Endothelial cell of coronary artery (primary cell): ENCODE measurements around the gene DERA. TPM values are rescaled to one million over a fixed set of nuclear protein-coding genes. Genes with fewer than 3 reads are reported as not detected.

Experiments used
- total RNA-seq: library from RNA; depleted of rRNA; stranded (reverse); fragments of >200 nt; gene quantifications from 2 replicates; pipeline ENCODE4 v1.2.3, GENCODE V29; 2014

DERA gene
- total RNA-seq: 44.0 and 54.4 TPM in 2 replicates

DNA sequence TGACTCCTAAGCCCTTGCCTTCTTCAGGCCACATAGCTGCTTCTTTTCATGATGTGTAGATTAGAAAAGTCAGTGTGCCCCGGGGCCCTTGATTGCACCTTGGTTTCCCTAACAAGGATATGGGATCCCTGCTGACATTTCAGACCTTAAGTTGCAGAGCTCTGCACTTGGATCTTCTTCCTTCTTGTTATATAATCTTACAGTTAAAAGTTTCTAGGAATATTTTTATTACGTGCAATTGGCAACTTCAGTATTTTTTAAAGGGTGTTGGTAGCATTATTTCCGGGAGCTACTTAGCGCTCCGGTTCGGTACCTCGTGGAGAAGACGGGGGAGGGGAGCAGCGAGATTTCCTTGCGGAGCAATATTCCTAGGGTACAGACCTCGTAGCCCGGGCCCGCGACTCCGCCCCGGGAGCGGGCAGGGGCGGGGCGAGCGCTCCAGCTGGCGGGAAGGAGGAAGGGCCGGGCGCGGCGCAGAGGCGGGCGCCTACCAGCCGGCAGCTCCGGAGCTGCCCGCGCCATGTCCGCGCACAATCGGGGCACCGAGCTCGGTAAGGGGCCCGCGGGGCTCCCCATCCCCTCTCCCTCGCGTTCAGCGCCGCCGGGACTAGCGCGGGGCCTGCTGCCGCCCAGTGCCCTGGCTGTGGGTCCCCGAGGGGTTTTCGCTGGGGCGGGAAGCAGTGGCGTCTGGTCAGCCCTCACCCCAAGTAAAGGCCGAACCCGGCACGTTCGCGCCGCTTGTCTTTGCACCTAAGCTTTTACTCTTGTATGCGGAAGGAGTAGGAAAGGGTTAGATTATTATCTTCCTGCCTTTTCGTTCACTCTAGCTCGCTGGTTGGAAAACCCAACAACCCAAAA, at the start of gene DERA:
TSS of gene DERA (plus strand) at position 469 of the 858 bp plus-strand sequence. CDS start at position 521, 52 bp downstream.

DNA sequence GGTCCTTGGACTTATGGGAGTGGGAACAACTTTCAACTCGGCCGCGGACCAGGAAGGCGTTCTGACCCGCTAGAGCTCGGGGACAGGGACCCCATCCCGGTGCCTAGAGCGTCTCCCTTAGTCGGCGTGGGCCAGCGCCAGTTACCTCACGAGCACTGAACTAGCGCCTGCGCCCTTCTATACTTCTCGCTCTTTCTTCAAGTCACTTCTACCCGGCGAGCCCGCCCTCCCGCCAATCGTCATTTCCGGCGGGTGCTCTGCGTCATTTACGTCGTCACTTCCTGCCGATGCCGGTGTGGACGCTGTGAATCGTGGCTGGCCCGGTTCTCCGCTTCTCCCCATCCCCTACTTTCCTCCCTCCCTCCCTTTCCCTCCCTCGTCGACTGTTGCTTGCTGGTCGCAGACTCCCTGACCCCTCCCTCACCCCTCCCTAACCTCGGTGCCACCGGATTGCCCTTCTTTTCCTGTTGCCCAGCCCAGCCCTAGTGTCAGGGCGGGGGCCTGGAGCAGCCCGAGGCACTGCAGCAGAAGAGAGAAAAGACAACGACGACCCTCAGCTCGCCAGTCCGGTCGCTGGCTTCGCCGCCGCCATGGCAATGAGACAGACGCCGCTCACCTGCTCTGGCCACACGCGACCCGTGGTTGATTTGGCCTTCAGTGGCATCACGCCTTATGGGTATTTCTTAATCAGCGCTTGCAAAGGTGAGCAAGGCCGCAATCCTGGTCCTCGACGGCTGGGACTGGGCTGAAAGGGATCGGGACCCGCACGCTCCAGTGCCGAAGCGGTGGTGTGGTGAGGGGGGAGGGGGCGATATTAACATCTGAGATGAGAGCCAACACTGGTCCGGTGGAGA, 28.8 kb upstream of the DERA start, which contains the start of gene STRAP:
TSS of gene STRAP (plus strand) at position 270 of the 854 bp plus-strand sequence. CDS start at position 591, 321 bp downstream.

Other genes starting within 250 kb of the DERA start
- gene EPS8, start 121.9 kb upstream of the DERA start, total RNA-seq: 15.7 and 80.9 TPM in 2 replicates
- gene STRAP, start 28.9 kb upstream of the DERA start, total RNA-seq: 94.8 and 103 TPM in 2 replicates